Measurements from ENCODE around the gene ESRP2. TPM values are rescaled to one million over a fixed set of nuclear protein-coding genes. Genes with fewer than 3 reads are reported as not detected.

ESRP2 gene
- total and polyA plus RNA-seq, 2 donors (not counting 3 experiments of a cell fraction or from before 2014, with no cell fraction given): 0.57 to 0.66 TPM

GRCh38 chr16:68190081-68190480 is 45.8 kb downstream of the ESRP2 start:
- POLR2A ChIA-PET: no interaction called here
- H3K27ac ChIP-seq (ENCODE audit: insufficient read depth, low read depth, low read length): no peak overlapping the region
- BruUV-seq (replicated peaks): no TSS peak

GRCh38 chr16:68188170-68188569 is 47.8 kb downstream of the ESRP2 start:
- Histone ChIP-seq H3K4me2 (ENCODE audit: insufficient read depth, low read length) (no peak overlapping the region), H3K9ac (replicated peaks; ENCODE audit: extremely low read depth, insufficient read depth, low read length) (no peak overlapping the region), H3K9me3 (replicated peaks; ENCODE audit: control insufficient read depth, insufficient read depth, low read length) (no peaks in the 10 kb centered on the region), H3K27ac (ENCODE audit: insufficient read depth, low read depth, low read length) (no peak overlapping the region), H3K79me2 (ENCODE audit: control insufficient read depth, insufficient read depth, low read length) (no peaks in the 10 kb centered on the region), H3K36me3 (ENCODE audit: control insufficient read depth in 2 of 2, extremely low read depth in 1 of 2, insufficient read depth in 2 of 2, low read length in 2 of 2) (peaks cover 5 to 19% of the 10 kb centered on the region in 2 experiments), H3K9me1 (replicated peaks; ENCODE audit: control insufficient read depth, extremely low read depth, insufficient read depth, low read length) (no peaks in the 10 kb centered on the region), H2AFZ (ENCODE audit: low read depth, low read length) (no peak overlapping the region), H4K20me1 (replicated peaks; ENCODE audit: control insufficient read depth, extremely low read depth, insufficient read depth, low read length) (no peaks in the 10 kb centered on the region), H3K4me3 (replicated peaks in 1 of 3; ENCODE audit: insufficient read depth in 1 of 3, low read depth in 1 of 3, low read length in 3 of 3) (no peak overlapping the region), H3K4me1 (ENCODE audit: control insufficient read depth, extremely low read depth, insufficient read depth, low read length) (no peaks in the 10 kb centered on the region), H3K27me3 (ENCODE audit: control insufficient read depth in 2 of 2, insufficient read depth in 2 of 2, low read length in 2 of 2) (no peaks in the 10 kb centered on the region)
- POLR2A ChIA-PET: no interaction called here
- no peak for FAIRE-seq
- intact Hi-C loops (cut with micrococcal nuclease): no loop called here
- dilution Hi-C loops (cut with MboI; ENCODE audit: extremely low pct_ligation_motif_present, low sequenced_read_pairs): no loop called here
- CTCF ChIA-PET: no interaction called here
- no peak for DNase-seq (ENCODE audit: low read depth, low spot score)
- TF ChIP-seq MYC (IDR thresholded peaks at IDR 0.05; ENCODE audit: low read depth, low read length): no peak
- no TSS peak for BruUV-seq (replicated peaks)

More at GRCh38 chr16:68190081-68190480, 45.8 kb downstream of the ESRP2 start:
- intact Hi-C loops (cut with micrococcal nuclease): no loop called here
- Histone ChIP-seq H2AFZ (ENCODE audit: low read depth, low read length) (no peak overlapping the region), H3K4me1 (ENCODE audit: control insufficient read depth, extremely low read depth, insufficient read depth, low read length) (no peaks in the 10 kb centered on the region), H4K20me1 (replicated peaks; ENCODE audit: control insufficient read depth, extremely low read depth, insufficient read depth, low read length) (no peaks in the 10 kb centered on the region), H3K4me2 (ENCODE audit: insufficient read depth, low read length) (no peak overlapping the region), H3K9me1 (replicated peaks; ENCODE audit: control insufficient read depth, extremely low read depth, insufficient read depth, low read length) (no peaks in the 10 kb centered on the region), H3K27me3 (ENCODE audit: control insufficient read depth in 2 of 2, insufficient read depth in 2 of 2, low read length in 2 of 2) (no peaks in the 10 kb centered on the region), H3K79me2 (ENCODE audit: control insufficient read depth, insufficient read depth, low read length) (no peaks in the 10 kb centered on the region), H3K4me3 (replicated peaks in 1 of 3; ENCODE audit: insufficient read depth in 1 of 3, low read depth in 1 of 3, low read length in 3 of 3) (no peak overlapping the region), H3K9ac (replicated peaks; ENCODE audit: extremely low read depth, insufficient read depth, low read length) (no peak overlapping the region), H3K9me3 (replicated peaks; ENCODE audit: control insufficient read depth, insufficient read depth, low read length) (no peaks in the 10 kb centered on the region), H3K36me3 (ENCODE audit: control insufficient read depth in 2 of 2, extremely low read depth in 1 of 2, insufficient read depth in 2 of 2, low read length in 2 of 2) (peaks cover 5 to 19% of the 10 kb centered on the region in 2 experiments)
- no peak for FAIRE-seq
- dilution Hi-C loops (cut with MboI; ENCODE audit: extremely low pct_ligation_motif_present, low sequenced_read_pairs): no loop called here
- TF ChIP-seq, protein P1, sequence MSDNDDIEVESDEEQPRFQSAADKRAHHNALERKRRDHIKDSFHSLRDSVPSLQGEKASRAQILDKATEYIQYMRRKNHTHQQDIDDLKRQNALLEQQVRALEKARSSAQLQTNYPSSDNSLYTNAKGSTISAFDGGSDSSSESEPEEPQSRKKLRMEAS (IDR thresholded peaks at IDR 0.05; ENCODE audit: insufficient read depth, insufficient read length): no peak
- DNase-seq (ENCODE audit: low read depth, low spot score): no peak
- CTCF ChIA-PET: no interaction called here
